ENCODE measurements around the gene CAMK2D. TPM values are rescaled to one million over a fixed set of nuclear protein-coding genes. Genes with fewer than 3 reads are reported as not detected.
A peak's percentile ranks its signal among the peaks of the same experiment; 100 is the strongest.

The CAMK2D gene
- total and polyA plus RNA-seq, 2 donors (not counting 1 experiment from before 2014, with no cell fraction given), result 120 to 262 TPM

GRCh38 chr4:113641025-113641431, 120.5 kb downstream of the CAMK2D start:
- no peaks in the 10 kb centered on the region for H3K36me3 ChIP-seq (ENCODE audit: control insufficient read depth, insufficient read depth, low read length)
- H3K27me3 ChIP-seq (ENCODE audit: control insufficient read depth, insufficient read depth, low read length), result no peaks in the 10 kb centered on the region
- H3K4me3 ChIP-seq (replicated peaks in 1 of 4; ENCODE audit: control extremely low read depth in 1 of 4, insufficient read depth in 1 of 4, low read depth in 3 of 4, low read length in 4 of 4), result no peak overlapping the region
- H3K79me2 ChIP-seq (ENCODE audit: control insufficient read depth, insufficient read depth, low read length), result peaks cover 39% of the 10 kb centered on the region
- no peaks in the 10 kb centered on the region for H3K9me3 ChIP-seq (ENCODE audit: control insufficient read depth, insufficient read depth, low read depth, low read length)
- H3K4me1 ChIP-seq (ENCODE audit: control insufficient read depth, extremely low read depth, insufficient read depth, low read length), result peaks cover 10% of the 10 kb centered on the region
- no peak overlapping the region for H3K9ac ChIP-seq (ENCODE audit: insufficient read depth, low read length)
- TF ChIP-seq EZH2 (IDR thresholded peaks at IDR 0.05; ENCODE audit: low read length, missing control alignments), result no peak
- TF ChIP-seq, protein P1, sequence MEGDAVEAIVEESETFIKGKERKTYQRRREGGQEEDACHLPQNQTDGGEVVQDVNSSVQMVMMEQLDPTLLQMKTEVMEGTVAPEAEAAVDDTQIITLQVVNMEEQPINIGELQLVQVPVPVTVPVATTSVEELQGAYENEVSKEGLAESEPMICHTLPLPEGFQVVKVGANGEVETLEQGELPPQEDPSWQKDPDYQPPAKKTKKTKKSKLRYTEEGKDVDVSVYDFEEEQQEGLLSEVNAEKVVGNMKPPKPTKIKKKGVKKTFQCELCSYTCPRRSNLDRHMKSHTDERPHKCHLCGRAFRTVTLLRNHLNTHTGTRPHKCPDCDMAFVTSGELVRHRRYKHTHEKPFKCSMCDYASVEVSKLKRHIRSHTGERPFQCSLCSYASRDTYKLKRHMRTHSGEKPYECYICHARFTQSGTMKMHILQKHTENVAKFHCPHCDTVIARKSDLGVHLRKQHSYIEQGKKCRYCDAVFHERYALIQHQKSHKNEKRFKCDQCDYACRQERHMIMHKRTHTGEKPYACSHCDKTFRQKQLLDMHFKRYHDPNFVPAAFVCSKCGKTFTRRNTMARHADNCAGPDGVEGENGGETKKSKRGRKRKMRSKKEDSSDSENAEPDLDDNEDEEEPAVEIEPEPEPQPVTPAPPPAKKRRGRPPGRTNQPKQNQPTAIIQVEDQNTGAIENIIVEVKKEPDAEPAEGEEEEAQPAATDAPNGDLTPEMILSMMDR (conservative IDR thresholded peaks at IDR 0.05 in 1 of 2, IDR thresholded peaks at IDR 0.05 in 1 of 2; ENCODE audit: low read depth in 1 of 2, low read length in 2 of 2), result no peak
- H4K20me1 ChIP-seq (ENCODE audit: control insufficient read depth, extremely low read depth, insufficient read depth, low read length), result no peaks in the 10 kb centered on the region
- no peak overlapping the region for H2AFZ ChIP-seq (ENCODE audit: low read length)
- DNase-seq (ENCODE audit: low read depth in 2 of 2), result no peak
- H3K27ac ChIP-seq (ENCODE audit: insufficient read depth, low read length), result no peak overlapping the region
- H3K4me2 ChIP-seq (ENCODE audit: extremely low read depth, insufficient read depth, low read length), result no peak overlapping the region

- no peak overlapping the region for H3K27ac ChIP-seq (ENCODE audit: insufficient read depth, low read length)
- H3K27me3 ChIP-seq (ENCODE audit: control insufficient read depth, insufficient read depth, low read length), result no peaks in the 10 kb centered on the region
- no peaks in the 10 kb centered on the region for H3K9me3 ChIP-seq (ENCODE audit: control insufficient read depth, insufficient read depth, low read depth, low read length)
- H3K79me2 ChIP-seq (ENCODE audit: control insufficient read depth, insufficient read depth, low read length), result peaks cover 37% of the 10 kb centered on the region
- no peak overlapping the region for H2AFZ ChIP-seq (ENCODE audit: low read length)
- peaks cover 21% of the 10 kb centered on the region for H3K4me1 ChIP-seq (ENCODE audit: control insufficient read depth, extremely low read depth, insufficient read depth, low read length)
- H3K9ac ChIP-seq (ENCODE audit: insufficient read depth, low read length), result no peak overlapping the region
- TF ChIP-seq, protein P1 (conservative IDR thresholded peaks at IDR 0.05 in 1 of 2, IDR thresholded peaks at IDR 0.05 in 1 of 2; ENCODE audit: low read depth in 1 of 2, low read length in 2 of 2), result no peak
- no peak for TF ChIP-seq EZH2 (IDR thresholded peaks at IDR 0.05; ENCODE audit: low read length, missing control alignments)
- no peaks in the 10 kb centered on the region for H4K20me1 ChIP-seq (ENCODE audit: control insufficient read depth, extremely low read depth, insufficient read depth, low read length)
- no peaks in the 10 kb centered on the region for H3K36me3 ChIP-seq (ENCODE audit: control insufficient read depth, insufficient read depth, low read length)
- no peak overlapping the region for H3K4me3 ChIP-seq (replicated peaks in 1 of 4; ENCODE audit: control extremely low read depth in 1 of 4, insufficient read depth in 1 of 4, low read depth in 3 of 4, low read length in 4 of 4)
- DNase-seq (ENCODE audit: low read depth in 2 of 2), result peak in 1 of 2 donors; percentile 19
- H3K4me2 ChIP-seq (ENCODE audit: extremely low read depth, insufficient read depth, low read length), result no peak overlapping the region
Observed at GRCh38 chr4:113639326-113639725, 122.2 kb downstream of the CAMK2D start.

DNA sequence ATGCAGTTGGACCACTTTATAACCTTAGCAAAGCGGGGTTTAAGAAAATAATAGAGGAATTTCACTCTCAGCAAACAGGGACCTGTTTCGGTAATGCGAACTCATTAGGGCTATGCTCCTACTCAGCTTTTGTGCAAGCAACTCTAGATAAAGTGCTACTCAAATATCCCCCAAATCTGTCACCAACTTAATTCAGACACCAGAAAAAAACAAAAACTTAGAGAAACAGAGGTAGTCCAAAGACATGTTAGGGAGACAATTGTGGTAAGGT, 123.0 kb downstream of the CAMK2D start:
- Histone ChIP-seq H3K4me2 (ENCODE audit: extremely low read depth, insufficient read depth, low read length) (no peak overlapping the region), H3K4me1 (ENCODE audit: control insufficient read depth, extremely low read depth, insufficient read depth, low read length) (peaks cover 21% of the 10 kb centered on the region), H3K4me3 (replicated peaks in 1 of 4; ENCODE audit: control extremely low read depth in 1 of 4, insufficient read depth in 1 of 4, low read depth in 3 of 4, low read length in 4 of 4) (no peak overlapping the region), H2AFZ (ENCODE audit: low read length) (no peak overlapping the region), H3K9ac (ENCODE audit: insufficient read depth, low read length) (no peak overlapping the region), H4K20me1 (ENCODE audit: control insufficient read depth, extremely low read depth, insufficient read depth, low read length) (no peaks in the 10 kb centered on the region), H3K79me2 (ENCODE audit: control insufficient read depth, insufficient read depth, low read length) (peaks cover 40% of the 10 kb centered on the region), H3K9me3 (ENCODE audit: control insufficient read depth, insufficient read depth, low read depth, low read length) (no peaks in the 10 kb centered on the region), H3K27ac (ENCODE audit: insufficient read depth, low read length) (no peak overlapping the region), H3K36me3 (ENCODE audit: control insufficient read depth, insufficient read depth, low read length) (no peaks in the 10 kb centered on the region), H3K27me3 (ENCODE audit: control insufficient read depth, insufficient read depth, low read length) (no peaks in the 10 kb centered on the region)
- DNase-seq (ENCODE audit: low read depth in 2 of 2), result no peak
- TF ChIP-seq, protein P1 (conservative IDR thresholded peaks at IDR 0.05 in 1 of 2, IDR thresholded peaks at IDR 0.05 in 1 of 2; ENCODE audit: low read depth in 1 of 2, low read length in 2 of 2), result no peak
- TF ChIP-seq EZH2 (IDR thresholded peaks at IDR 0.05; ENCODE audit: low read length, missing control alignments), result no peak

Measured in fibroblast of lung (primary cell).